Measurements from ENCODE around the gene RASL10A. TPM values are rescaled to one million over a fixed set of nuclear protein-coding genes. Genes with fewer than 3 reads are reported as not detected.

The RASL10A gene
- total and polyA plus RNA-seq, 9 of the 15 experiments (the other 6 are each of a cell fraction or from before 2014, with no cell fraction given): 0.17 to 1.2 (median 0.45) TPM; not detected in 3

DNA sequence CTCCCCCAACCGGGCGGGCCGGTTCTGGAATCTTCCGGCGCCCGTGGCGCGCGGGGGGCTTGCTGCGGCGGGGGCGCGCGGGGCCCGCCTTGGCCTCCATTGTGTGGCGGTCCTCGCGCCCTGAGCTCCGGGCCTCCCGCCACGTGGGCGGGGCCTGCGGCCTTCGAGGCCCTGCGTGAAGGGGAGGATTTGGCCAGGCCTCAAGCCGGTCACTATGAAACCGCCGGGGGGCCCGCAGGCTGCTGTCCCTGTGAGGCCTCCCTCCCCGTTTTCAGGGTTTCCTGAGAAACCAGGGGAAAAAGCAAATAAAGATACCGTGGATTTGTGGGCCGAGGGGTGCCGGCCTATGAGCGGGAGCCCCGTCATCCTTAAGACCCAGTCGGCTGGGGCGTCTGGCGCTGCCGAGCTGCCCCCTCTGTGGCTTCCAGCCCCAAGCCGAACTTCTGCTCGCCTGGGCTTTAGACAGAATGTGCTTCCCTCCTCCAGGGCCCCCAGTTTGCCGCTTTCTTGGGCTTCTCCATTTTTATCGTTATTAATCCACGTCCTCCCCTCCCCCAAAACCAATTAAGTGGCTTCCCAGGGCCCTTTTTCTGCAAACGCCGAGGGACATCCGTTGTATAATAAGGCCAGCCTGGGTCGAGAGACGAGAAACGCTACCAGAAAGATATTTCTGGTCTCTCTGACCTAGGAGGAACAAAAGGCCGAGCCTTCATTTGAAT is 46.8 kb downstream of the RASL10A start (continued):
- TF ChIP-seq, protein P1, sequence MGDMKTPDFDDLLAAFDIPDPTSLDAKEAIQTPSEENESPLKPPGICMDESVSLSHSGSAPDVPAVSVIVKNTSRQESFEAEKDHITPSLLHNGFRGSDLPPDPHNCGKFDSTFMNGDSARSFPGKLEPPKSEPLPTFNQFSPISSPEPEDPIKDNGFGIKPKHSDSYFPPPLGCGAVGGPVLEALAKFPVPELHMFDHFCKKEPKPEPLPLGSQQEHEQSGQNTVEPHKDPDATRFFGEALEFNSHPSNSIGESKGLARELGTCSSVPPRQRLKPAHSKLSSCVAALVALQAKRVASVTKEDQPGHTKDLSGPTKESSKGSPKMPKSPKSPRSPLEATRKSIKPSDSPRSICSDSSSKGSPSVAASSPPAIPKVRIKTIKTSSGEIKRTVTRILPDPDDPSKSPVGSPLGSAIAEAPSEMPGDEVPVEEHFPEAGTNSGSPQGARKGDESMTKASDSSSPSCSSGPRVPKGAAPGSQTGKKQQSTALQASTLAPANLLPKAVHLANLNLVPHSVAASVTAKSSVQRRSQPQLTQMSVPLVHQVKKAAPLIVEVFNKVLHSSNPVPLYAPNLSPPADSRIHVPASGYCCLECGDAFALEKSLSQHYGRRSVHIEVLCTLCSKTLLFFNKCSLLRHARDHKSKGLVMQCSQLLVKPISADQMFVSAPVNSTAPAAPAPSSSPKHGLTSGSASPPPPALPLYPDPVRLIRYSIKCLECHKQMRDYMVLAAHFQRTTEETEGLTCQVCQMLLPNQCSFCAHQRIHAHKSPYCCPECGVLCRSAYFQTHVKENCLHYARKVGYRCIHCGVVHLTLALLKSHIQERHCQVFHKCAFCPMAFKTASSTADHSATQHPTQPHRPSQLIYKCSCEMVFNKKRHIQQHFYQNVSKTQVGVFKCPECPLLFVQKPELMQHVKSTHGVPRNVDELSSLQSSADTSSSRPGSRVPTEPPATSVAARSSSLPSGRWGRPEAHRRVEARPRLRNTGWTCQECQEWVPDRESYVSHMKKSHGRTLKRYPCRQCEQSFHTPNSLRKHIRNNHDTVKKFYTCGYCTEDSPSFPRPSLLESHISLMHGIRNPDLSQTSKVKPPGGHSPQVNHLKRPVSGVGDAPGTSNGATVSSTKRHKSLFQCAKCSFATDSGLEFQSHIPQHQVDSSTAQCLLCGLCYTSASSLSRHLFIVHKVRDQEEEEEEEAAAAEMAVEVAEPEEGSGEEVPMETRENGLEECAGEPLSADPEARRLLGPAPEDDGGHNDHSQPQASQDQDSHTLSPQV (IDR thresholded peaks at IDR 0.05): peak; percentile 92
- TF ChIP-seq NONO (IDR thresholded peaks at IDR 0.05; ENCODE audit: low read depth in 2 of 2, low read length in 1 of 2) (peak in 1 of 2 experiments; percentile 19; a peak in 1 of 4 replicates), ETV6 (IDR thresholded peaks at IDR 0.05; ENCODE audit: borderline replicate concordance in 1 of 2, low read depth in 2 of 2, low read length in 1 of 2) (no peak), ETV6 (CRISPR knock-in tag; IDR thresholded peaks at IDR 0.05; ENCODE audit: borderline replicate concordance) (no peak; the same call in 1 of the 2 replicates), E2F3 (CRISPR knock-in tag; IDR thresholded peaks at IDR 0.05) (peak; percentile 85), ZFX (CRISPR knock-in tag; IDR thresholded peaks at IDR 0.05) (peak; percentile 83)
- TF ChIP-seq, protein P2, sequence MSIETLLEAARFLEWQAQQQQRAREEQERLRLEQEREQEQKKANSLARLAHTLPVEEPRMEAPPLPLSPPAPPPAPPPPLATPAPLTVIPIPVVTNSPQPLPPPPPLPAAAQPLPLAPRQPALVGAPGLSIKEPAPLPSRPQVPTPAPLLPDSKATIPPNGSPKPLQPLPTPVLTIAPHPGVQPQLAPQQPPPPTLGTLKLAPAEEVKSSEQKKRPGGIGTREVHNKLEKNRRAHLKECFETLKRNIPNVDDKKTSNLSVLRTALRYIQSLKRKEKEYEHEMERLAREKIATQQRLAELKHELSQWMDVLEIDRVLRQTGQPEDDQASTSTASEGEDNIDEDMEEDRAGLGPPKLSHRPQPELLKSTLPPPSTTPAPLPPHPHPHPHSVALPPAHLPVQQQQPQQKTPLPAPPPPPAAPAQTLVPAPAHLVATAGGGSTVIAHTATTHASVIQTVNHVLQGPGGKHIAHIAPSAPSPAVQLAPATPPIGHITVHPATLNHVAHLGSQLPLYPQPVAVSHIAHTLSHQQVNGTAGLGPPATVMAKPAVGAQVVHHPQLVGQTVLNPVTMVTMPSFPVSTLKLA (conservative IDR thresholded peaks at IDR 0.05): 0 out of 4 replicates have a peak, but pooled peaks of 1 of the 2 experiments have one; percentile 6
- TF ChIP-seq, protein P3, sequence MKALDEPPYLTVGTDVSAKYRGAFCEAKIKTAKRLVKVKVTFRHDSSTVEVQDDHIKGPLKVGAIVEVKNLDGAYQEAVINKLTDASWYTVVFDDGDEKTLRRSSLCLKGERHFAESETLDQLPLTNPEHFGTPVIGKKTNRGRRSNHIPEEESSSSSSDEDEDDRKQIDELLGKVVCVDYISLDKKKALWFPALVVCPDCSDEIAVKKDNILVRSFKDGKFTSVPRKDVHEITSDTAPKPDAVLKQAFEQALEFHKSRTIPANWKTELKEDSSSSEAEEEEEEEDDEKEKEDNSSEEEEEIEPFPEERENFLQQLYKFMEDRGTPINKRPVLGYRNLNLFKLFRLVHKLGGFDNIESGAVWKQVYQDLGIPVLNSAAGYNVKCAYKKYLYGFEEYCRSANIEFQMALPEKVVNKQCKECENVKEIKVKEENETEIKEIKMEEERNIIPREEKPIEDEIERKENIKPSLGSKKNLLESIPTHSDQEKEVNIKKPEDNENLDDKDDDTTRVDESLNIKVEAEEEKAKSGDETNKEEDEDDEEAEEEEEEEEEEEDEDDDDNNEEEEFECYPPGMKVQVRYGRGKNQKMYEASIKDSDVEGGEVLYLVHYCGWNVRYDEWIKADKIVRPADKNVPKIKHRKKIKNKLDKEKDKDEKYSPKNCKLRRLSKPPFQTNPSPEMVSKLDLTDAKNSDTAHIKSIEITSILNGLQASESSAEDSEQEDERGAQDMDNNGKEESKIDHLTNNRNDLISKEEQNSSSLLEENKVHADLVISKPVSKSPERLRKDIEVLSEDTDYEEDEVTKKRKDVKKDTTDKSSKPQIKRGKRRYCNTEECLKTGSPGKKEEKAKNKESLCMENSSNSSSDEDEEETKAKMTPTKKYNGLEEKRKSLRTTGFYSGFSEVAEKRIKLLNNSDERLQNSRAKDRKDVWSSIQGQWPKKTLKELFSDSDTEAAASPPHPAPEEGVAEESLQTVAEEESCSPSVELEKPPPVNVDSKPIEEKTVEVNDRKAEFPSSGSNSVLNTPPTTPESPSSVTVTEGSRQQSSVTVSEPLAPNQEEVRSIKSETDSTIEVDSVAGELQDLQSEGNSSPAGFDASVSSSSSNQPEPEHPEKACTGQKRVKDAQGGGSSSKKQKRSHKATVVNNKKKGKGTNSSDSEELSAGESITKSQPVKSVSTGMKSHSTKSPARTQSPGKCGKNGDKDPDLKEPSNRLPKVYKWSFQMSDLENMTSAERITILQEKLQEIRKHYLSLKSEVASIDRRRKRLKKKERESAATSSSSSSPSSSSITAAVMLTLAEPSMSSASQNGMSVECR (CRISPR knock-in tag; IDR thresholded peaks at IDR 0.05): peak; percentile 14; the same call in 1 of the 2 replicates
- TF ChIP-seq, protein P4, sequence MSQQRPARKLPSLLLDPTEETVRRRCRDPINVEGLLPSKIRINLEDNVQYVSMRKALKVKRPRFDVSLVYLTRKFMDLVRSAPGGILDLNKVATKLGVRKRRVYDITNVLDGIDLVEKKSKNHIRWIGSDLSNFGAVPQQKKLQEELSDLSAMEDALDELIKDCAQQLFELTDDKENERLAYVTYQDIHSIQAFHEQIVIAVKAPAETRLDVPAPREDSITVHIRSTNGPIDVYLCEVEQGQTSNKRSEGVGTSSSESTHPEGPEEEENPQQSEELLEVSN (IDR thresholded peaks at IDR 0.05; ENCODE audit: borderline replicate concordance in 1 of 2, extremely low read depth in 1 of 2, insufficient read depth in 1 of 2, insufficient read length in 1 of 2, low read depth in 1 of 2, low read length in 1 of 2, poor library complexity in 1 of 2, severe bottlenecking in 1 of 2): peak; percentile 74 to 88

Measured in K562 (cell line).